Fibroblast of the aortic adventitia (primary cell): Measurements from ENCODE around the gene USP28. TPM values are rescaled to one million over a fixed set of nuclear protein-coding genes. Genes with fewer than 3 reads are reported as not detected.
A peak's percentile ranks its signal among the peaks of the same experiment; 100 is the strongest.

Source experiments
- DNase-seq: peaks from one replicate; pipeline ENCODE4 v3.0.0-alpha.2; 2010; ENCODE audit warnings: low read depth
- H3K4me3 ChIP-seq: 2 replicates; pipeline ENCODE4 v1.5.1; 2011; ENCODE audit warnings: low read depth, mild to moderate bottlenecking, control low read depth, low read length, moderate library complexity
- total RNA-seq: library from RNA; depleted of rRNA; stranded (reverse); fragments of >200 nt; gene quantifications from 2 replicates; pipeline ENCODE4 v1.2.3, GENCODE V29; 2012; ENCODE audit warnings: low replicate concordance
- TF ChIP-seq, protein P1 (sequence below): IDR thresholded peaks from 2 replicates; pipeline ENCODE4 v1.5.1; 2011; ENCODE audit warnings: mild to moderate bottlenecking, low read length, control low read depth, inconsistent platforms; ENCODE audit not compliant: insufficient read depth

Gene USP28
- total RNA-seq, 1 donor: 22.4 TPM

DNA sequence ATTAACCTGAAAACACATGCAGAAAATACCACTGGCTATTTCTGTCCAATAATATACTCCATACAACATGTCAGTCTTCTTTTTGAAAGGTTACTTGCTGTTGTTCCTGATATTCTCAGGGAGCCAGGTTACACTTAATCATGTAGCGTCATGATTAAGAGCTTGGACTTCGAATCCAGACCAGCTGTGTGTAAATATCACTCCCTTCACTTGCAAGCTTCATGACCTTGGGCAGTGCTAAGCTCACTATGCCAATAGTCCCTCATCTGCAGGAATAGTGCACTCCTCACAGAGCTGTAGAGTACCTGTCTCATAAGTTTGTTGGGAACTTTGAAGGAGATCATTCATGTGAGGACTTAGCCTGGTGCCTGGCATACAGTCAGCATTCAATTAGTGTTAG is 31.1 kb upstream of the USP28 start:
- TF ChIP-seq, protein P1, sequence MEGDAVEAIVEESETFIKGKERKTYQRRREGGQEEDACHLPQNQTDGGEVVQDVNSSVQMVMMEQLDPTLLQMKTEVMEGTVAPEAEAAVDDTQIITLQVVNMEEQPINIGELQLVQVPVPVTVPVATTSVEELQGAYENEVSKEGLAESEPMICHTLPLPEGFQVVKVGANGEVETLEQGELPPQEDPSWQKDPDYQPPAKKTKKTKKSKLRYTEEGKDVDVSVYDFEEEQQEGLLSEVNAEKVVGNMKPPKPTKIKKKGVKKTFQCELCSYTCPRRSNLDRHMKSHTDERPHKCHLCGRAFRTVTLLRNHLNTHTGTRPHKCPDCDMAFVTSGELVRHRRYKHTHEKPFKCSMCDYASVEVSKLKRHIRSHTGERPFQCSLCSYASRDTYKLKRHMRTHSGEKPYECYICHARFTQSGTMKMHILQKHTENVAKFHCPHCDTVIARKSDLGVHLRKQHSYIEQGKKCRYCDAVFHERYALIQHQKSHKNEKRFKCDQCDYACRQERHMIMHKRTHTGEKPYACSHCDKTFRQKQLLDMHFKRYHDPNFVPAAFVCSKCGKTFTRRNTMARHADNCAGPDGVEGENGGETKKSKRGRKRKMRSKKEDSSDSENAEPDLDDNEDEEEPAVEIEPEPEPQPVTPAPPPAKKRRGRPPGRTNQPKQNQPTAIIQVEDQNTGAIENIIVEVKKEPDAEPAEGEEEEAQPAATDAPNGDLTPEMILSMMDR: no peak
- no peak for DNase-seq
- H3K4me3 ChIP-seq: no peak overlapping the region

DNA sequence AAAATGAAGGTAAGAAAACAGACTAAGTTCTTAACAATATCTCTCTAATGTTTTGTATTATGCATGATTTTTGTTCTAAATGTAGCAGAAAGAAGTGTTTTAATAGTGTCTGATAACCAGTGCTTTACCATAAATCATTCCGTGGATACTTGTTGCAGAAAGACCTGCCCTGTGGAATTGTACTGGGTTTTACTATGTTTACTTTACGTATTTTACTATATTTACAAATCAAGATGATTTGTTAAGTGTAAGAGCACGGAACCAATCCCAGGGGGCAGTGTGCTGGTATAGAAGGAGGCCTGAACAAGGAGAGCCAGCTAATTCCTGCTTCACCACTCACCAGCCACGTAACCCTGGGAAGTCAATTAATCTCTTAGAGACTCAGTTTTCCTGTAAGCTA is 30.7 kb upstream of the USP28 start:
- peak; percentile 22 for DNase-seq
- TF ChIP-seq, protein P1: no peak
- H3K4me3 ChIP-seq: no peak overlapping the region

DNA sequence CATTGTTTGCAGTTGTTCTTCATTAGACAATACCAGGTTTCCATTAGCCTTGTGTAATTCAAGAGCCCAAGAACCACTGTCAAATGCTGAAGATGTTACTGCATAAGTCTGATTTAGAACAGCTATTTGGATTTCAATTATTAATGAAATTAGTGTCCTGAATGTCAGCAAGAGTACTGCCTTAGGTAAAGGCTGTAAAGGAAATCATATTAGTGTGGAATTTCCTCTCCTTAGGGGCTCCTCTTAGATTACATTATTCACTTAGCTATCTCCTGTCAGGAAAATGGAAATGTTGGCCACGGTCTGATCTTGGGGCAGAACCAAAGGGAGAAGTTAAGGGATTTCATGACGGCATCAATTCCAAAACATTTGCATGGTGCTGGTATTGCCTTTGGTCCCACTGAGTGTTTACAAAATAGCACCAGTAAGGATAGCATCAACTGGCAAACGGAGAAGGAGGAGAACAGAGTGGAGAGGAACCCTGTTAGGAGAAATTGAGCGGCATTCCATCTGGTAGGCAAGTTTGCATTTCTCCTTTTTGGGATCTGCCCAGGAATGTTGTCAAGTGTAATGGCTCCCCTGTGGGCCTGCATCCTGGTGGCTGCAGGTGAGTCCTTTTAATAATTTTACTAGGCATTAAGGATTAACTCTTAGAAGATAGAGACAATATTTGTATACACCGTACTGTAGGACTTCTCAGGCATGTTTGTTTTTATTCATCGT is 29.2 kb upstream of the USP28 start, which contains the start of gene HTR3B:
TSS of gene HTR3B (plus strand) at position 418 of the 723 bp plus-strand sequence. CDS start at position 556, 138 bp downstream.
- TF ChIP-seq, protein P1: no peak
- H3K4me3 ChIP-seq: no peak within 1 kb of the TSS
- no peak for DNase-seq

DNA sequence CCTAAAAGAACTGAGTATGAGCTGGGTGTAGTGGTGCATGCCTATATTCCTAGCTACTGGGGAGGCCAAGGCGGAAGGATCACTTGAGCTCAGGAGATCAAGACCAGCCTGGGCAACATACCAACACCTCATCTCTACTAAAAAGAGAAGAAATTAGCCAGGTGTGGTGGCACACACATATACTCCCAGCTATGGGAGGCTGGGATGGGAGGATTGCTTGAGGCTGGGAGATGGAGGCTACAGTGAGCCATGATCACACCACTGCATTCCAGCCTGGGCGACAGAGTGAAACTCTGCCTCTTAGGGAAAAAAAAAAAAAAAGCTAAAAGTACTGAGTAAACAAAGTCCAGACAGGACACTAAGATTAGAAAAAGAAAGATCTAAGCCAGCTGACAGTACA is 25.8 kb upstream of the USP28 start:
- TF ChIP-seq, protein P1: no peak
- no peak overlapping the region for H3K4me3 ChIP-seq
- no peak for DNase-seq

DNA sequence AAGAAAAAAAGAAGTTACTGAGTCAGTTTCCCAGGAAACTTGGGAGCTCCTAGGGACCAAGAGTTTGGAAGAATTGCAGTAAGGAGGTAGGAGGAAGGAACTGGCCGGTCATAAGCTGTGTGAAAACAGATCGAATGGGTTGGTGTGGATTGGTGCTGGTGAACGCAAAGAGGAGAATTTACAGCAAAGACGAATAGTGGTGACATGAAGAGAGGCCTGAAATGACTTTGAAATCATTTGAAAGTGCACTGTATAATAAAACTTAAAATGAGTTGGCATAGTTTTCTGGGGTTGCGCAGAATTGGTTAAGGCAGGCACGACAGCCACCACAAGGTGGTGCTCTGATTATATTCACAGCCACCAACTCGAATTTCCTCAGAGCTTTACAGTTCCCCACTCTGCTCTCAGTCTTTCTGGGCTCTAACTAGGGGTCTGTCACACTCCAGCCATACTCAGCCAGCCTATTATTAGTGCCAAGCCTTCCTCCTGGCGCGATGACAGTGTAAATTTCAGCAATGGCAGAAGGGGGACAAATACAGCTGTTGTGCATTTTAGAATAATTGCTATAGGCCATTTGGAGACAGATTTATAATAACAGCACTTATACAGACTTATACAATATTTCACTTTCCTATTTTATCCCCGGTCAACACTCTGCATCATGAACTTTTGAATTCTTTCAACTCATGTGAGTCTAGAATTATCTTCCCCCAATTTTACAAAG is 20.9 kb upstream of the USP28 start:
- DNase-seq: peak; percentile 41
- no peak overlapping the region for H3K4me3 ChIP-seq

DNA sequence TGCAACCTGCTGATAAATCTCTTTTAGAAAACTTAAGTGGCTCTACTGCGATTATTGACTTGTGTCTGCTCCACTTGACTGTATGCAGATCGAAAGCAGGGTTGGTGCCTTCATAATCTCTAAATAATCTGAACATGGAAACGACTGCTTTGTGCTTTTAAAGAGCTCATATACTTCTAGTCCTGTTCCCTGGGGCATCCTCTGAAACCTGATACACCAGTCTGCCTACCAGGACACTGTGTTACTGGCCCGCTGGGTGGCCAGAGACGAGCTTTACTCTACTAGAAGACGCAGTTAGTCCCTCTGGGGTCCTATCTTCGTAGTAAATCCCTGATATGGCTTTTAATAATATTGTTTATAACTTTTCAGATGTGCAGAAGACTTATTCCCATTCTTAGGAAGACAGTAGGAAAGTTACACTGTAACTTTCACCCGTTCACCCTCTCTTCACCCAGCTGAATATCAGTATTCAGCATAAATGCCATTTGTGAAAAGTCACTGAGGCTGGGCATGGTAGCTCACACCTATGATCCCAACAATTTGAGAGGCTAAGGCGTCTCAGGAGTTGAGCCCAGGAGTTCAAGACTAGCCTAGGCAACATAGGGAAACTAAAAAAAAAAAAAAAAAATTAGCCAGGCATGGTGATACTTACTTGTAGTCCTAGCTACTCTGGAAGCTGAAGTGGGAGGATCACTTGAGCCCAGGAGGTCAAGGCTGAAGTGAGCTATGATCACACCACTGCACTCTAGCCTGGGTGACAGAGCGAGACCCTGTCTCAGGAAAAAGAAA is 20.2 kb upstream of the USP28 start:
- no peak overlapping the region for H3K4me3 ChIP-seq
- DNase-seq: no peak
- TF ChIP-seq, protein P1: no peak

More for the DNA sequence above, 20.9 kb upstream of the USP28 start:
- TF ChIP-seq, protein P1: peak; percentile 78
